K562 (cell line): Measurements from ENCODE around the gene GRIN1. TPM values are rescaled to one million over a fixed set of nuclear protein-coding genes. Genes with fewer than 3 reads are reported as not detected.

Experiments
- ATAC-seq: fragments of 200-7000 bp; cut with Tn5 transposase; 3 replicates; pipeline ENCODE4 v1.9.1; 2020; ENCODE audit warnings: moderate library complexity
- BruUV-seq: library from RNA; stranded (reverse); fragments of 400-500 nt; replicated peaks from 2 replicates; lab custom pipeline; 2021; lab: Mats Ljungman, UMichigan
- CTCF ChIA-PET: fragments of 300-600 bp; formaldehyde crosslinking; extraction: SDS; loops from one replicate; lab custom pipeline; 2021; ENCODE audit warnings: low intra/inter-chr PET ratio; lab: Yijun Ruan, JAX
- POLR2A ChIA-PET: fragments of 300-600, 350-650 bp; sonication (Branson Sonifier 250); formaldehyde crosslinking; extraction: SDS; loops from one replicate; lab custom pipeline; 2021; ENCODE audit warnings: antibody characterized with exemption, inconsistent platforms; lab: Yijun Ruan, JAX
- DNase-seq, 4 experiments: peaks; one replicate each; pipeline versions ENCODE4 v3.0.0 to v3.0.0-alpha.2; 2011 to 2018; ENCODE audit warnings: low spot score in 3 of 4, mixed read lengths in 3 of 4; ENCODE audit errors: extremely low read depth in 1 of 4
- FAIRE-seq: peaks from 2 replicates; lab custom pipeline; 2011; peaks lifted over from hg19 to GRCh38; lab: Jason Lieb, UNC
- H2AFZ ChIP-seq: 2 replicates; pipeline ENCODE4 v1.6.0; 2011; ENCODE audit warnings: low read depth, low read length, control low read depth, inconsistent platforms
- H3K27ac ChIP-seq: fragments of 200-600 bp; 3 replicates; pipeline ENCODE4 v1.8.0; 2011; ENCODE audit warnings: low read depth, mild to moderate bottlenecking, control low read depth, inconsistent platforms, low read length, moderate library complexity, mixed read lengths; ENCODE audit errors: extremely low read depth
- H3K27me3 ChIP-seq, 2 experiments: fragments of 300-600 bp in 1 of 2; 2 replicates in 1 of 2; 3 replicates in 1 of 2; pipeline versions ENCODE4 v1.6.0 to v1.8.0; 2011; ENCODE audit warnings: inconsistent platforms in 2 of 2, low read length in 2 of 2, mild to moderate bottlenecking in 1 of 2, mixed read lengths in 1 of 2, moderate library complexity in 1 of 2; ENCODE audit not compliant: control insufficient read depth in 2 of 2, insufficient read depth in 2 of 2
- H3K36me3 ChIP-seq: fragments of 300-600 bp; 3 replicates; pipeline ENCODE4 v1.8.0; 2011; ENCODE audit warnings: mild to moderate bottlenecking, low read length, inconsistent platforms; ENCODE audit not compliant: control insufficient read depth, insufficient read depth
- H3K4me1 ChIP-seq, 2 experiments: fragments of 200-600 bp in 1 of 2; replicated peaks in 1 of 2; 2 replicates in 1 of 2; 3 replicates in 1 of 2; pipeline versions ENCODE4 v1.5.1 to v1.8.0; 2011; ENCODE audit warnings: inconsistent platforms in 2 of 2, low read length in 2 of 2, mild to moderate bottlenecking in 1 of 2, mixed read lengths in 1 of 2, moderate library complexity in 1 of 2; ENCODE audit not compliant: control insufficient read depth in 2 of 2, insufficient read depth in 2 of 2
- H3K4me2 ChIP-seq: 2 replicates; pipeline ENCODE4 v1.6.1; 2011; ENCODE audit warnings: low read length, control low read depth, inconsistent platforms, mixed read lengths; ENCODE audit not compliant: insufficient read depth
- H3K4me3 ChIP-seq: fragments of 200-600 bp; sonication (generic), shearing (Covaris generic); 2 replicates; pipeline ENCODE4 v1.5.1; 2016; ENCODE audit warnings: control low read depth, inconsistent platforms
- H3K79me2 ChIP-seq: fragments of 200-600 bp; 3 replicates; pipeline ENCODE4 v1.8.0; 2011; ENCODE audit warnings: low read length, inconsistent platforms; ENCODE audit not compliant: control insufficient read depth, insufficient read depth
- H3K9ac ChIP-seq, 2 experiments: 2 replicates each; pipeline versions ENCODE4 v1.6.0 to v1.6.1; 2011; ENCODE audit warnings: low read depth in 2 of 2, low read length in 2 of 2, control low read depth in 1 of 2, inconsistent platforms in 1 of 2, mild to moderate bottlenecking in 1 of 2, mixed read lengths in 1 of 2; ENCODE audit not compliant: insufficient read depth in 1 of 2
- H3K9me1 ChIP-seq: one replicate; pipeline ENCODE4 v1.6.0; 2011; ENCODE audit warnings: inconsistent platforms, mild to moderate bottlenecking, low read length, moderate library complexity; ENCODE audit not compliant: control insufficient read depth, insufficient read depth
- H3K9me3 ChIP-seq: replicated peaks from 2 replicates; pipeline ENCODE4 v1.5.1; 2011; ENCODE audit warnings: low read depth, low read length, inconsistent platforms; ENCODE audit not compliant: control insufficient read depth, insufficient read depth
- H4K20me1 ChIP-seq: replicated peaks from 2 replicates; pipeline ENCODE4 v1.6.1; 2011; ENCODE audit warnings: low read length, inconsistent platforms, mixed read lengths; ENCODE audit not compliant: control insufficient read depth, insufficient read depth
- CTCFL ChIP-seq: IDR thresholded peaks from 2 replicates; pipeline ENCODE4 v1.6.1; 2011; ENCODE audit warnings: borderline replicate concordance, low read depth, mild to moderate bottlenecking, moderate library complexity, low read length; ENCODE audit not compliant: insufficient read depth, poor library complexity, severe bottlenecking
- DDX20 ChIP-seq: fragments of 450-650 bp; IDR thresholded peaks from 2 replicates; pipeline ENCODE4 v1.6.1; 2016; ENCODE audit warnings: missing genetic modification characterization, low read depth, mild to moderate bottlenecking, missing compliant biosample characterization, moderate library complexity
- SMC3 ChIP-seq: conservative IDR thresholded peaks from 2 replicates; pipeline ENCODE4 v1.6.1; 2011; ENCODE audit warnings: low read depth, low read length, improper control_type of control experiment; ENCODE audit not compliant: insufficient read depth
- WGBS: fragments of 100-300 bp; shearing (Covaris generic); methylation state at CpG from one replicate; pipeline ENCODE4 v1.1.6; 2016; ENCODE audit warnings: low coverage, mixed read lengths; ENCODE audit not compliant: insufficient coverage; ENCODE audit errors: missing lambda C conversion rate; 5-methylcytosine and 5-hydroxymethylcytosine counted together
- in situ Hi-C: fragments of 300-500 bp; cut with MboI; formaldehyde crosslinking; loops from 4 replicates; pipeline ENCODE4 v1.15.0; 2018; ENCODE audit warnings: inconsistent platforms, mixed read lengths
- intact Hi-C: fragments of 100-400 bp; cut with micrococcal nuclease; formaldehyde crosslinking; loops from 2 replicates; pipeline ENCODE4 v1.14.2; 2022
- polyA plus RNA-seq, 8 experiments: library from polyadenylated mRNA; depleted of rRNA in 4 of 8; stranded (reverse) in 5 of 8; unstranded in 3 of 8; fragments of >200 nt; fragmentation: Nextera tagmentation in 2 of 8; fragmentation: Illumina TruSeq in 1 of 8; extraction: Ambion mirVana in 2 of 8; extraction: Trizol in 1 of 8; gene quantifications; 2 replicates each; pipeline versions ENCODE4 v1.2.1 to v1.2.3, GENCODE V29; 2011 to 2014; ENCODE audit warnings: inconsistent platforms in 1 of 8, missing spikeins in 1 of 8
- total RNA-seq, 7 experiments: library from RNA; depleted of rRNA in 6 of 7; stranded (reverse); fragments of >200 nt in 6 of 7; fragmentation: Illumina TruSeq in 2 of 7; extraction: Trizol in 2 of 7; gene quantifications; 2 replicates each; pipeline versions ENCODE4 v1.2.1 to v1.2.3, GENCODE V29; 2011 to 2021; ENCODE audit warnings: low replicate concordance in 1 of 7
- TF ChIP-seq, protein P1 (sequence below), 3 experiments: IDR thresholded peaks in 2 of 3; conservative IDR thresholded peaks in 1 of 3; 2 replicates each; pipeline ENCODE4 v1.5.1; 2011 to 2012; ENCODE audit warnings: low read length in 3 of 3, mild to moderate bottlenecking in 3 of 3, control low read depth in 2 of 3, improper control_type of control experiment in 1 of 3, inconsistent platforms in 1 of 3, low read depth in 1 of 3, mixed read lengths in 1 of 3, moderate library complexity in 1 of 3; ENCODE audit not compliant: insufficient read depth in 2 of 3

GRIN1 gene
- total and polyA plus RNA-seq, 9 of the 15 experiments (the other 6 are each of a cell fraction or from before 2014, with no cell fraction given): 0.03 to 0.35 (median 0.16) TPM; not detected in 6

DNA sequence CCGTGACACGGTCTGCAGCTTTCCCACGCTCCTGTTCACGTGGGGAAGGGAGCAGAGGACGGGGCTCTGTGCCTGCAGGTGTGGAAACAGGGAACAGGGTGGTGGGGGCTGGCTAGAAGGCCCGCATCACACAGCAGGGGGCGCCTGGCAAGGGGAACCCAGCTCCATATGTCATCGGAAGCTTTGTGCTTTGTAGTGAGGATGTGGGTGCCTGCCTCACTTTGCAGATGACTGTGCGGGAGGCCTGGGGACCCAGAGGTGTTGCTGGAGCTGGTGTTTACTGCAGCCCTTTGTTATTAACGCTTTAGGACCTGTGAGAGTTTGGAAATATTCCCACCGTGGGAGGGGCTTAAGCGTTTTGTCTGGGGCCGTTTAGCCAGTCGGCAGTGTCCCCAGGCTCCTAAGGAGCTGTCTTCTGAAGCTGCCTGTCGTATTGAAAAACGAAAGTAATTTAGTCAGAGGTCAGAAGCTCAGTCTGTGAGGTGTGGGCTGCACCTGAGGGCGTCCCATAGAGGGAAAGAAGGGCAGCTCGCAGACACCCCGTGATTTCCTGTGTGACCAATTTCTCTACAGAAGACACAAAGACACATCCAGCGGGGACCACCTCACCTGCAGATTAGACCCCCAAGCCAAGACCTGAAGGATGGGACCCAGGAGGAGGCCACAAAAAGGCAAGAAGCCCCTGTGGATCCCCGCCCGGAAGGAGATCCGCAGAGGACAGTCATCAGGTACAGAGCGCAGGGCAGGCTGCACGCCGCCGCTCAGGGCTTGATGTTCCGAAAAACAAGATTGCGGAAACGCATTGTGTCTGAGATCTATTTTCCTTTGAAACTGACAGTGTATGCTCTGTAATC is 43.1 kb upstream of the GRIN1 start:
- TF ChIP-seq SMC3: 0 out of 2 replicates have a peak, but pooled peaks have one; percentile 10
- TF ChIP-seq CTCFL: peak; percentile 86
- TF ChIP-seq, protein P1, sequence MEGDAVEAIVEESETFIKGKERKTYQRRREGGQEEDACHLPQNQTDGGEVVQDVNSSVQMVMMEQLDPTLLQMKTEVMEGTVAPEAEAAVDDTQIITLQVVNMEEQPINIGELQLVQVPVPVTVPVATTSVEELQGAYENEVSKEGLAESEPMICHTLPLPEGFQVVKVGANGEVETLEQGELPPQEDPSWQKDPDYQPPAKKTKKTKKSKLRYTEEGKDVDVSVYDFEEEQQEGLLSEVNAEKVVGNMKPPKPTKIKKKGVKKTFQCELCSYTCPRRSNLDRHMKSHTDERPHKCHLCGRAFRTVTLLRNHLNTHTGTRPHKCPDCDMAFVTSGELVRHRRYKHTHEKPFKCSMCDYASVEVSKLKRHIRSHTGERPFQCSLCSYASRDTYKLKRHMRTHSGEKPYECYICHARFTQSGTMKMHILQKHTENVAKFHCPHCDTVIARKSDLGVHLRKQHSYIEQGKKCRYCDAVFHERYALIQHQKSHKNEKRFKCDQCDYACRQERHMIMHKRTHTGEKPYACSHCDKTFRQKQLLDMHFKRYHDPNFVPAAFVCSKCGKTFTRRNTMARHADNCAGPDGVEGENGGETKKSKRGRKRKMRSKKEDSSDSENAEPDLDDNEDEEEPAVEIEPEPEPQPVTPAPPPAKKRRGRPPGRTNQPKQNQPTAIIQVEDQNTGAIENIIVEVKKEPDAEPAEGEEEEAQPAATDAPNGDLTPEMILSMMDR (IDR thresholded peaks at IDR 0.05 in 2 of 3, conservative IDR thresholded peaks at IDR 0.05 in 1 of 3; ENCODE audit: insufficient read depth in 2 of 3, low read depth in 1 of 3, low read length in 3 of 3): peak in 2 of 3 experiments; percentile 18 to 34; a peak in 1 of 6 replicates
- no peak for TF ChIP-seq DDX20 (tag)
- H3K9ac ChIP-seq: no peak overlapping the region
- H3K4me3 ChIP-seq: no peak overlapping the region
- WGBS: 83% methylated on average over 29 of the region's 30 CpGs
- peaks cover 0 to 11% of the 10 kb centered on the region in 2 experiments; a peak in 1 of 5 replicates for H3K4me1 ChIP-seq
- peaks cover 60% of the 10 kb centered on the region; the same call in 2 of the 3 replicates for H3K36me3 ChIP-seq
- ATAC-seq (peak; percentile 90), FAIRE-seq (no peak), DNase-seq (peak in 3 of 4 experiments; percentile 27 to 44 (median 35))
- in situ Hi-C loops: no loop called here
- H3K4me2 ChIP-seq: no peak overlapping the region
- ChIA-PET POLR2A (interaction anchor here (0.6 to 3.3 kb wide), 3 partner anchors 8 to 599 kb away, joined by 3 to 18 read pairs (median 3); partner anchors contain the start of gene MAN1B1), CTCF (no interaction called here)
- no peaks in the 10 kb centered on the region for H4K20me1 ChIP-seq
- intact Hi-C loops: no loop called here
- no TSS peak for BruUV-seq
- no peak overlapping the region for H3K27ac ChIP-seq
- H3K79me2 ChIP-seq: no peaks in the 10 kb centered on the region
- H3K27me3 ChIP-seq: no peaks in the 10 kb centered on the region
- no peak overlapping the region for H2AFZ ChIP-seq
- H3K9me1 ChIP-seq: no peaks in the 10 kb centered on the region
- no peaks in the 10 kb centered on the region; the same call in 1 of the 2 replicates for H3K9me3 ChIP-seq
